Astrocyte of the cerebellum (primary cell): ENCODE data around the gene ARHGEF11.
"Not testable (repeated sequence)": the region's sequence is repeated elsewhere in the genome, so short reads cannot be mapped to it uniquely, and the experiment has no call there.

Experiments used
- DNase-seq: peaks from one replicate; pipeline ENCODE4 v3.0.0-alpha.2; 2011; ENCODE audit warnings: low read depth
- H3K4me3 ChIP-seq: 2 replicates; pipeline ENCODE4 v1.5.1; 2011; ENCODE audit warnings: mild to moderate bottlenecking, low read depth, low read length, moderate library complexity
- CTCF ChIP-seq: IDR thresholded peaks from 2 replicates; pipeline ENCODE4 v1.5.1; 2012; ENCODE audit warnings: low read length, low read depth, moderate library complexity, mild to moderate bottlenecking; ENCODE audit errors: missing control alignments
- in situ Hi-C: cut with HindIII; loops from 2 replicates; pipeline ENCODE4 v1.10.0; 2017; ENCODE audit warnings: low sequenced_read_pairs

ARHGEF11 gene

GRCh38 chr1:157056269-157056668 is 10.7 kb upstream of the ARHGEF11 start:
- TF ChIP-seq CTCF: no peak
- no peak for DNase-seq
- in situ Hi-C loops: no loop called here
- no peak overlapping the region for H3K4me3 ChIP-seq

DNA sequence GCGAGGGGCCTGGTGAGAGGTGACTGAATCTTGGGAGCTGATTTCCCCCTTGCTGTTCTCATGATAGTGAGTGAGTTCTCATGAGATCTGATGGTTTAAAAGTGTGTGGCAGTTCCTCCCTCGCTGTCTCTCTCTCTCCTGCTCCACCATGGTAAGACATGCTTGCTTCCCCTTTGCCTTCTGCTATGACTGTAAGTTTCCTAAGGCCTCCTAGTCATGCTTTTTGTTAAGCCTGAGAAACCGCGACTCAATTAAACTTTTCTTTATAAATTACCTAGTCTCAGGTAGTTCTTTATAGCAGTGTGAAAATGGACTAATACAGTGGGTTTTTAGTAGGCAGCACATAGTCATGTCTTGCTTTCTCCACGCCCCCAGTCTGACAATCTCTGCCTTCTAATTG is 10.2 kb upstream of the ARHGEF11 start:
- in situ Hi-C loops, H3K4me3 ChIP-seq, DNase-seq: not testable (repeated sequence)

- no peak for DNase-seq
- in situ Hi-C loops: no loop called here
- no peak for TF ChIP-seq CTCF
- no peak overlapping the region for H3K4me3 ChIP-seq
These were observed 5.3 kb upstream of the ARHGEF11 start for GRCh38 chr1:157050836-157051235.

- no peak for TF ChIP-seq CTCF
- in situ Hi-C loops: no loop called here
- no peak overlapping the region for H3K4me3 ChIP-seq
- no peak for DNase-seq
These were observed 1.5 kb upstream of the ARHGEF11 start for GRCh38 chr1:157047062-157047410.

DNA sequence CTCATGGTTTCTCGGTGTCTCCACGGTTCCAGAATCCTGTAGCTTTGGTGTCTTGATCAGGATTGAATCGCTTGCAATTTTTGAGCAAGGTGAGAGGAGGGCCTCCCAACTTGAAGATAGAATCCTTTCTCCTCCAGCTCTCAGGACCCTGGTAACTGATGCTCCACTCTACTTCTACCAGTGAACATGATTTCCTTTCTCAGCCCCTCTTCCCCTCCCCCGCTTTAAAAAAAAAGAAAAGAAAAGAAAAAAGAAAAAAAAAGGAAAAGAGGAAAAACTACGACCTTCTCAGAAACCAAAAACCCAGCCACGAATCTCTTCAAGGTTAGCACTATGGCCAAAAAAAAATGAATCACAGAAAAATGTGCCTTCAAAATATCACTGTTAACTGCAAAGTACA is 1.2 kb downstream of the ARHGEF11 start:
- in situ Hi-C loops: no loop called here

DNA sequence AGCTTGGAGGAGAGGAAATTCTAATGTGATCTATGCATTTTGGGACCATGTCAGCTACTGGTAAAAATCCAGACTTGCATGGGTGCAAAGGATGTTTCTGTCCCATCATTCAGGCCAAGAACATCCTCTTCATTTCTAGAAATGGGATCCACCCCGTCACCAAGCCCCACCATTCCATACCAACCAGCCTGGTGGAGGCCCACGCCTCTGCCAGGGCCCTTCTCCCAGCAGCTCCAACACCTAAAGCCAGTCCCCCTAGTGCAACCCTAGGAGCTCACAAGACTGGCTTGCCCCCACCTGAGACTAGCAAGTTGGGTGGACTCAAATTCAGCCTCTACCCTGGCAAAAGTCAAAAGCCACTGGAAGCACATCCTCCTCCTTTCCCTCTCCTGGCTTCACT is 1.9 kb downstream of the ARHGEF11 start:
- no peak for DNase-seq
- in situ Hi-C loops: no loop called here
- TF ChIP-seq CTCF: no peak
- H3K4me3 ChIP-seq: peak overlapping the region; percentile 58

More for the DNA sequence above, 1.2 kb downstream of the ARHGEF11 start:
- no peak for DNase-seq
- no peak for TF ChIP-seq CTCF
- H3K4me3 ChIP-seq: peak overlapping the region; percentile 58

DNA sequence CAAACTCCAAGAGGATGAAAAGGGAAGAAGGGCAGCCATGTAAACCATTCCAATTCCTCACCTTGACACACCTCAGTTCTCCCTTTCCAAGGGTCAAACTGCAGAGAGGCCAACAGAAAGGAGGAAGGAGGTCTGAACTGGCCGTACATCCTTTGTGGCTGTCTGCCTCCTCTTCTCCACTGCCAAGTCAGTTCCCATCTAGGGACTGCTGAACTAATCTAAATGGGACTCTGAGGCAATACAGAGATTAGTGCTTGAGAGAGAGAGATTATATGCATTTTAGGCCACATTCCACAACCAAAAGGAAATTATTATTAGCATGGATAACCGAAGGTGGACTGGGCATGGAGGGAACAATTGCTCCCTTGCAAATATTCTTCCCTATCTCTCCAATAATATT is 2.7 kb downstream of the ARHGEF11 start:
- no peak for DNase-seq
- peak overlapping the region; percentile 58 for H3K4me3 ChIP-seq
- TF ChIP-seq CTCF: no peak
- in situ Hi-C loops: no loop called here
